Measurements from ENCODE around the gene DLK1. TPM values are rescaled to one million over a fixed set of nuclear protein-coding genes. Genes with fewer than 3 reads are reported as not detected.

DLK1 gene
- total RNA-seq, 1 donor from 2014 or later: not detected

- no peak for DNase-seq
Measured at GRCh38 chr14:100734031-100734990, 7.6 kb downstream of the DLK1 start.

- no peak for DNase-seq
Measured at GRCh38 chr14:100735271-100735670, 8.6 kb downstream of the DLK1 start.

- DNase-seq: no peak
Measured at GRCh38 chr14:100736269-100737180, 9.8 kb downstream of the DLK1 start.

- no peak for DNase-seq
Measured at GRCh38 chr14:100737526-100737925, 10.8 kb downstream of the DLK1 start.

GRCh38 chr14:100738269-100738691 lies 11.6 kb downstream of the DLK1 start:
- no peak for DNase-seq

- no peak for DNase-seq
Measured at GRCh38 chr14:100738704-100739131, 12.0 kb downstream of the DLK1 start.

- no peak for DNase-seq
Measured at GRCh38 chr14:100739306-100739705, 12.6 kb downstream of the DLK1 start.

GRCh38 chr14:100740196-100740825 lies 13.6 kb downstream of the DLK1 start:
- no peak for DNase-seq

- no peak for DNase-seq
Measured at GRCh38 chr14:100740929-100741328, 14.2 kb downstream of the DLK1 start.

GRCh38 chr14:100741966-100742365 lies 15.3 kb downstream of the DLK1 start:
- DNase-seq: no peak

GRCh38 chr14:100746326-100746725 lies 19.6 kb downstream of the DLK1 start:
- DNase-seq: no peak

GRCh38 chr14:100747021-100747586 lies 20.4 kb downstream of the DLK1 start:
- DNase-seq: no peak

- no peak for DNase-seq
Measured at GRCh38 chr14:100747736-100748135, 21.0 kb downstream of the DLK1 start.

GRCh38 chr14:100748403-100748802 lies 21.7 kb downstream of the DLK1 start:
- no peak for DNase-seq

- DNase-seq: no peak
Measured at GRCh38 chr14:100748944-100749343, 22.3 kb downstream of the DLK1 start.

- DNase-seq: no peak
Measured at GRCh38 chr14:100749967-100750597, 23.4 kb downstream of the DLK1 start.

GRCh38 chr14:100750762-100751699 lies 24.3 kb downstream of the DLK1 start:
- no peak for DNase-seq

- DNase-seq: no peak
Measured at GRCh38 chr14:100754020-100754419, 27.3 kb downstream of the DLK1 start.

- no peak for DNase-seq
Measured at GRCh38 chr14:100755649-100756048, 29.0 kb downstream of the DLK1 start.

GRCh38 chr14:100761481-100761880 lies 34.8 kb downstream of the DLK1 start:
- peak; percentile 57 for DNase-seq

- DNase-seq: no peak
Measured at GRCh38 chr14:100762089-100762515, 35.4 kb downstream of the DLK1 start.

All from dermis blood vessel endothelial cell (primary cell).